ENCODE data around the gene C5orf47. TPM values are rescaled to one million over a fixed set of nuclear protein-coding genes. Genes with fewer than 3 reads are reported as not detected.

C5orf47 gene
- total and polyA plus RNA-seq, 2 of the 8 experiments (the other 6 are each of a cell fraction or from before 2014, with no cell fraction given) = 0.11 TPM; not detected in 1

- WGBS, 2 experiments (ENCODE audit: extremely low coverage in 1 of 2, insufficient coverage in 1 of 2, insufficient read length in 1 of 2, insufficient replicate concordance in 2 of 2, low coverage in 1 of 2, low lambda C conversion rate in 2 of 2, missing lambda C conversion rate in 1 of 2) = 88% methylated on average over 18 of the region's 18 CpGs; no CpG with 5 or more reads in 1 of the 2 experiments
- Histone ChIP-seq H2AFZ (ENCODE audit: low read length) (no peak overlapping the region), H2BK120ac (replicated peaks; ENCODE audit: low read depth, low read length) (peak overlapping the region; percentile 33), H3K23me2 (ENCODE audit: low read depth, low read length) (peaks cover 5% of the 10 kb centered on the region), H4K5ac (ENCODE audit: insufficient read length, low read depth, low read length) (no peak overlapping the region), H3K9me3 (ENCODE audit: insufficient read depth in 2 of 2, low read depth in 1 of 2, low read length in 1 of 2) (no peaks in the 10 kb centered on the region), H2BK5ac (ENCODE audit: low read depth, low read length) (0 out of 2 replicates have a peak overlapping the region, but pooled peaks have one; percentile 35), H3K56ac (replicated peaks; ENCODE audit: insufficient read length, low read depth, low read length) (no peak overlapping the region), H4K8ac (ENCODE audit: extremely low read depth, insufficient read depth, low read length) (no peak overlapping the region), H3K9ac (replicated peaks in 1 of 4; ENCODE audit: extremely low read depth in 1 of 4, low read depth in 3 of 4, low read length in 3 of 4) (no peak overlapping the region; a peak in 1 of 7 replicates), H3K36me3 (ENCODE audit: control insufficient read depth in 2 of 4, insufficient read depth in 4 of 4, low read length in 3 of 4) (no peaks in the 10 kb centered on the region), H4K20me1 (replicated peaks in 1 of 2; ENCODE audit: control insufficient read depth in 1 of 2, insufficient read depth in 2 of 2, low read length in 2 of 2) (no peaks in the 10 kb centered on the region), H3K4ac (replicated peaks; ENCODE audit: insufficient read length, low read depth, low read length) (no peak overlapping the region), H4K91ac (replicated peaks; ENCODE audit: insufficient read length, low read length) (peak overlapping the region; percentile 14), H3K79me2 (ENCODE audit: control insufficient read depth in 1 of 2, insufficient read depth in 2 of 2, low read length in 2 of 2) (no peaks in the 10 kb centered on the region), H3K18ac (ENCODE audit: extremely low read depth, low read length) (peak overlapping the region; percentile 51; the same call in 1 of the 2 replicates), H2AK5ac (ENCODE audit: low read depth, low read length) (peak overlapping the region; percentile 78), H3K4me3 (ENCODE audit: extremely low read depth in 1 of 4, insufficient read depth in 2 of 4, low read depth in 3 of 4, low read length in 4 of 4) (no peak overlapping the region), H3K27me3 (replicated peaks in 1 of 4; ENCODE audit: control insufficient read depth in 3 of 4, extremely low read depth in 1 of 4, insufficient read depth in 3 of 4, low read length in 3 of 4) (no peaks in the 10 kb centered on the region; a peak in 1 of 7 replicates), H3K23ac (ENCODE audit: insufficient read length) (no peak overlapping the region), H2BK20ac (ENCODE audit: low read length) (peak overlapping the region; percentile 87), H2BK12ac (ENCODE audit: low read depth, low read length) (peak overlapping the region; percentile 92), H3K4me1 (replicated peaks in 1 of 4; ENCODE audit: control insufficient read depth in 3 of 4, insufficient read depth in 4 of 4, low read length in 3 of 4) (peaks cover 4 to 18% (median 15%) of the 10 kb centered on the region in 4 experiments), H3K4me2 (ENCODE audit: insufficient read depth in 1 of 2, low read depth in 2 of 2, low read length in 2 of 2) (no peak overlapping the region), H3K27ac (ENCODE audit: low read depth, low read length) (no peak overlapping the region), H3K14ac (ENCODE audit: insufficient read length) (no peak overlapping the region), H2BK15ac (ENCODE audit: low read length) (peak overlapping the region; percentile 82; the same call in 1 of the 2 replicates), H3K79me1 (ENCODE audit: low read depth, low read length) (no peaks in the 10 kb centered on the region)
- CTCF ChIA-PET (ENCODE audit: partially characterized antibody) = interaction anchor here (0.6 to 2.0 kb wide), 18 partner anchors 10 to 398 kb away, joined by 3 to 7 read pairs (median 3); no protein-coding TSS in a partner anchor
- DNase-seq (ENCODE audit: low read depth in 1 of 2, low spot score in 2 of 2) (peak in 1 of 2 experiments; percentile 49), FAIRE-seq (no peak)
- POLR2A ChIA-PET (ENCODE audit: partially characterized antibody) = interaction anchor here (0.7 to 2.3 kb wide), 3 partner anchors 8 to 355 kb away, joined by 3 to 35 read pairs (median 4); partner anchors contain the start of gene BOD1
- TF ChIP-seq RAD21 (IDR thresholded peaks at IDR 0.05 in 1 of 2, conservative IDR thresholded peaks at IDR 0.05 in 1 of 2; ENCODE audit: low read depth in 2 of 2, low read length in 2 of 2) = peak; percentile 14 to 29; a peak in 1 of 4 replicates
- TF ChIP-seq JUN (IDR thresholded peaks at IDR 0.05; ENCODE audit: low read depth, low read length) = no peak
- peak; percentile 98 for TF ChIP-seq KDM1A (IDR thresholded peaks at IDR 0.05; ENCODE audit: borderline replicate concordance, low read length)
- peak in 1 of 2 experiments; percentile 79; a peak in 1 of 4 replicates for TF ChIP-seq HDAC2 (IDR thresholded peaks at IDR 0.05; ENCODE audit: borderline replicate concordance in 1 of 2, low read depth in 2 of 2, low read length in 2 of 2)
- TF ChIP-seq CTCF (IDR thresholded peaks at IDR 0.05; ENCODE audit: control extremely low read depth in 1 of 3, insufficient read depth in 1 of 3, low read depth in 1 of 3, low read length in 3 of 3) = peak; percentile 32 to 53 (median 50)
- TF ChIP-seq ATF3 (IDR thresholded peaks at IDR 0.05; ENCODE audit: insufficient read depth, low read depth, low read length) = no peak
These were observed 17.9 kb upstream of the C5orf47 start for GRCh38 chr5:173970878-173971650.

Measured in H1 (cell line).